Caco-2 (cell line): ENCODE data around the gene GAB2. TPM values are rescaled to one million over a fixed set of nuclear protein-coding genes. Genes with fewer than 3 reads are reported as not detected.

Experiments used
- BruUV-seq: library from RNA; stranded (reverse); fragments of 400-500 nt; replicated peaks from 2 replicates; lab custom pipeline; 2021; lab: Mats Ljungman, UMichigan
- CTCF ChIA-PET: fragments of 300-600 bp; sonication (Branson Sonifier 250); formaldehyde crosslinking; loops from one replicate; lab custom pipeline; 2022; ENCODE audit warnings: antibody characterized with exemption; lab: Charles Lee
- POLR2A ChIA-PET: fragments of 300-600 bp; sonication (Branson Sonifier 250); formaldehyde crosslinking; loops from one replicate; lab custom pipeline; 2022; ENCODE audit warnings: antibody characterized with exemption; lab: Charles Lee
- DNase-seq, 2 experiments: peaks; one replicate each; pipeline versions ENCODE4 v3.0.0 to v3.0.0-alpha.2; 2020 to 2022
- H3K27me3 ChIP-seq: replicated peaks from 2 replicates; pipeline ENCODE4 v1.6.0; 2011; ENCODE audit warnings: low read length; ENCODE audit not compliant: control insufficient read depth, insufficient read depth
- H3K36me3 ChIP-seq: 2 replicates; pipeline ENCODE4 v1.5.1; 2011; ENCODE audit warnings: low read length; ENCODE audit not compliant: control insufficient read depth, insufficient read depth
- H3K4me1 ChIP-seq: fragments of 250-450 bp; sonication (Bioruptor Pico); 2 replicates; pipeline ENCODE4 v1.5.1; 2020; ENCODE audit warnings: mild to moderate bottlenecking
- H3K4me3 ChIP-seq: 2 replicates; pipeline ENCODE4 v1.5.1; 2011; ENCODE audit warnings: low read depth, mild to moderate bottlenecking, control low read depth, low read length
- H3K9me3 ChIP-seq: fragments of 250-450 bp; sonication (Bioruptor Pico); 2 replicates; pipeline ENCODE4 v1.5.1; 2020; ENCODE audit warnings: mild to moderate bottlenecking, moderate library complexity
- H3K27ac Mint-ChIP-seq: one replicate; pipeline ENCODE4 v1.8.0; 2022; ENCODE audit warnings: mixed read lengths; ENCODE audit not compliant: unreplicated experiment
- H3K27me3 Mint-ChIP-seq: one replicate; pipeline ENCODE4 v1.8.0; 2022; ENCODE audit warnings: mixed read lengths; ENCODE audit not compliant: insufficient read depth, unreplicated experiment
- H3K36me3 Mint-ChIP-seq: one replicate; pipeline ENCODE4 v1.8.0; 2022; ENCODE audit warnings: mild to moderate bottlenecking, mixed read lengths; ENCODE audit not compliant: insufficient read depth, unreplicated experiment
- H3K4me1 Mint-ChIP-seq: one replicate; pipeline ENCODE4 v1.8.0; 2022; ENCODE audit warnings: low read depth, mixed read lengths; ENCODE audit not compliant: unreplicated experiment
- H3K4me3 Mint-ChIP-seq: one replicate; pipeline ENCODE4 v1.8.0; 2022; ENCODE audit warnings: mild to moderate bottlenecking, moderate library complexity, mixed read lengths; ENCODE audit not compliant: unreplicated experiment
- H3K9me3 Mint-ChIP-seq: one replicate; pipeline ENCODE4 v1.8.0; 2022; ENCODE audit warnings: mixed read lengths; ENCODE audit not compliant: unreplicated experiment
- CTCF ChIP-seq, 2 experiments: fragments of 200-600 bp in 1 of 2; IDR thresholded peaks; 1 replicate in 1 of 2; 2 replicates in 1 of 2; pipeline versions ENCODE4 v1.5.1 to v1.8.0; 2011 to 2022; ENCODE audit warnings: antibody characterized with exemption in 1 of 2, control low read depth in 1 of 2, inconsistent platforms in 1 of 2, low read depth in 1 of 2, low read length in 1 of 2, mild to moderate bottlenecking in 1 of 2, moderate library complexity in 1 of 2; ENCODE audit not compliant: insufficient read depth in 1 of 2, severe bottlenecking in 1 of 2, unreplicated experiment in 1 of 2
- intact Hi-C: fragments of 100-400 bp; cut with micrococcal nuclease; formaldehyde crosslinking; loops from one replicate; pipeline ENCODE4 v1.10.0; 2022; ENCODE audit not compliant: unreplicated experiment
- total RNA-seq: library from RNA; stranded (reverse); gene quantifications from 2 replicates; pipeline ENCODE4 v1.2.3, GENCODE V29; 2022

GAB2 gene
- total RNA-seq, 1 experiment from 2014 or later, result 67.3 TPM

DNA sequence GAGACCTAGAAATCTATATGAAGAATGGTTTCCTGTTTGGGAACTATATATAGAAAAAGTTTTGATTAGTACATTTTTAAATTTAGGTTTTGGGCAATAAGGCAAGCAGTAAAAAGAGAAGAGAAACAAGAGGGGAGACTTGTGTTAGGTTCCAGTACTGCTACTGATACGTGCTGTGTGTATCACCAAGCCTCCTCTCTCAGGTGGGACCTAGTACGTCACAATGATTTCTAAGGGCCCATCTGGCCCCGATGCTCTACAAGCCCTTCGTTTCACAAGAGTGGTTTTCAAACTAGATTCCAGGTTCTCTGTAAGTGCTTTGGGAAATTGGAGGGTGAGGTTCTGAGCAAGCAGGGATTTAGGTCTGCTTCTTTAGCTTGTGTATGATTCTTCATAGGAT lies 189.7 kb downstream of the GAB2 start:
- Histone ChIP-seq H3K4me1 (no peaks in the 10 kb centered on the region), H3K27me3 (no peaks in the 10 kb centered on the region), H3K4me3 (no peak overlapping the region), H3K36me3 (peaks cover 1% of the 10 kb centered on the region; the same call in 1 of the 2 replicates), H3K9me3 (no peaks in the 10 kb centered on the region)
- Mint-ChIP-seq H3K4me3 (no peak overlapping the region), H3K27me3 (no peaks in the 10 kb centered on the region), H3K36me3 (peaks cover 38% of the 10 kb centered on the region), H3K4me1 (no peaks in the 10 kb centered on the region), H3K27ac (no peak overlapping the region), H3K9me3 (no peaks in the 10 kb centered on the region)
- DNase-seq, result no peak
- ChIA-PET CTCF (interaction anchor here (0.6 to 1.9 kb wide), 23 partner anchors 8 to 347 kb away, joined by 3 to 83 read pairs (median 4); partner anchors contain the start of genes GAB2, KCTD21 and NARS2), POLR2A (interaction anchor here (0.6 to 1.2 kb wide), 3 partner anchors 190 to 337 kb away, joined by 3 read pairs; no protein-coding TSS in a partner anchor)
- intact Hi-C loops, result loop anchor here (1.0 to 2.0 kb wide), 4 partner anchors 137 to 336 kb away; no protein-coding TSS in a partner anchor
- BruUV-seq, result no TSS peak
- no peak for TF ChIP-seq CTCF (IDR thresholded peaks at IDR 0.05; ENCODE audit: insufficient read depth in 1 of 2, low read depth in 1 of 2, low read length in 1 of 2, severe bottlenecking in 1 of 2, unreplicated experiment in 1 of 2)

DNA sequence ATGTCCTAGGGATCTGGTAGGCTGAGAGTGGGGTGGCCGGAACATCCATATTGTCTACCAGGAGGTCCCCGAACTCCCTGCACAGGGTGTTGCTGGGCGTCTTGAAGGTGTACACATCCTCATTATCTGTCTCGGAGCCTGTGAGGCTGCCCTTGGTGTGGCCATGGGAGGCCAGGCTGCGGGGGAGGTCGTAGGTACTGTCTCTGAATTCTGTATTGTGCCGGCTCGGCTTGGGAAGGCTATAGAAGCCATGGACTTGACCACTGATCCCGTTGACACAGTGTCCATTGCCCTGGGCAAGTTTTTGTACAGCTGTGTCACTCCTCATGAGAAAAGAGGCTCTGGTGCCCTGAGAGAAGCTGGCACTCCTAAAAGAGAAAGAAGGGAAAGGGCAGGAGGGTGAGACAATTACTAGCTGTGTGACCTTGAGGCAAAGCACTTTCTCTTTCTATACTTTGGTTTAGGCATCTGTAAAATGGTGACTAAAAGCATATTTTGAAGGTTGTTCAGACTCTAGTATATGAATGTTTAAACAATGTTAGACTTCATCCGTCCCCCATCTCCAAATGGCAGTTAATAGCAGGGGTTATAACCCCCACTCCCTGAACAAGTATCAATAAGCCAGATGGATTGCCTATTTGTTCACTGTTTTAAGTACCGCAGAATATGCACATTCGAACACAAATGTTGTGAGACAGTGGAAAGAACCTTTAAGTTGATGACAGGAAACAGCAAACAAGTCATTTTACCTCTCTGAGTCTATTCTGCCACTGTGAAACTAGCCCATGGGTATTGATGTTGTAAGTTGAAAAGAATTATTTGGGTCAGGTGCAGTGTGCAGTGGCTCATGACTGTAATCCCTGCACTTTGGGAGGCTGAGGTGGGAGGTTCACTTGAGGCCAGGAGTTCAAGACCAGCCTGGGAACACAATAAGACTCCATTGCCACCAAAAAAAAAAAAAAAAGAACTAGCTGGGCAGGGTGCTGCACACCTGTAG lies 190.6 kb downstream of the GAB2 start:
- H3K4me3 ChIP-seq, result no peak overlapping the region
- no peaks in the 10 kb centered on the region for H3K27me3 ChIP-seq
- no peaks in the 10 kb centered on the region for H3K9me3 ChIP-seq
- TF ChIP-seq CTCF (IDR thresholded peaks at IDR 0.05; ENCODE audit: insufficient read depth in 1 of 2, low read depth in 1 of 2, low read length in 1 of 2, severe bottlenecking in 1 of 2, unreplicated experiment in 1 of 2), result no peak
- peaks cover 42% of the 10 kb centered on the region for H3K36me3 Mint-ChIP-seq
- BruUV-seq, result no TSS peak
- ChIA-PET POLR2A (no interaction called here), CTCF (interaction anchor here (0.6 to 1.9 kb wide), 5 partner anchors 143 to 338 kb away, joined by 3 to 83 read pairs (median 8); no protein-coding TSS in a partner anchor)
- no peak overlapping the region for H3K4me3 Mint-ChIP-seq
- H3K4me1 ChIP-seq, result no peaks in the 10 kb centered on the region
- no peaks in the 10 kb centered on the region for H3K4me1 Mint-ChIP-seq
- H3K27ac Mint-ChIP-seq, result no peak overlapping the region
- H3K9me3 Mint-ChIP-seq, result no peaks in the 10 kb centered on the region
- peaks cover 3% of the 10 kb centered on the region; the same call in 1 of the 2 replicates for H3K36me3 ChIP-seq
- H3K27me3 Mint-ChIP-seq, result no peaks in the 10 kb centered on the region
- DNase-seq, result no peak
- intact Hi-C loops, result no loop called here

DNA sequence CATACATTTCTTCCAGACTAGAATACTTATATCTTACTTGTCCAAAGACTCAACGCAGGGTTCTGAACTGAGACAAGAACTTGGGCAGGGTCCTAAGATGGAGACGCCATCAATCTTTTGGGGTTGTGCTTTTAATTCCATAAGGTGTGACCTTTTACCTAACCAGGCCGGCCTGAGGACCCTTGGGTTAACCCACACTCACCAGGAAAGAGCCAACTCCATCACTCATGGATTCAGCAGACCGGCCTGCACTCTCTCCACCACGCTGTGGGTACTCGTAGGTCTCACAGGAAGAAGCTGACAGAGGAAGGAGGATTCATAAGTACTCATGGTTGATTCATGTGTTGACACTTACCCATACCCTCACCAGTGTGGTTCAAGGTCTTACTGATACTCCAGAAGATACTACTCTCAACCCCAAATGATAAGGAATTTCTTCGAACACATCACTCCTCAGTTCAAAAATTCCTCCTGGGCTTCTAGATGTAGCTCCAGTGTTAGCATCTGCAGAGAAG lies 192.7 kb downstream of the GAB2 start:
- CTCF ChIA-PET, result interaction anchor here (1.8 kb wide), 1 partner anchor 340 kb away, joined by 8 read pairs; no protein-coding TSS in a partner anchor
- H3K27me3 ChIP-seq, result no peaks in the 10 kb centered on the region
- no peaks in the 10 kb centered on the region for H3K4me1 ChIP-seq
- intact Hi-C loops, result no loop called here
- no peak for DNase-seq
- peaks cover 62% of the 10 kb centered on the region for H3K36me3 Mint-ChIP-seq
- H3K4me3 ChIP-seq, result no peak overlapping the region
- BruUV-seq, result no TSS peak
- H3K9me3 Mint-ChIP-seq, result no peaks in the 10 kb centered on the region
- no peak for TF ChIP-seq CTCF (IDR thresholded peaks at IDR 0.05; ENCODE audit: insufficient read depth in 1 of 2, low read depth in 1 of 2, low read length in 1 of 2, severe bottlenecking in 1 of 2, unreplicated experiment in 1 of 2)
- H3K9me3 ChIP-seq, result no peaks in the 10 kb centered on the region
- H3K27ac Mint-ChIP-seq, result no peak overlapping the region
- POLR2A ChIA-PET, result no interaction called here
- no peak overlapping the region for H3K4me3 Mint-ChIP-seq
- peaks cover 3% of the 10 kb centered on the region; the same call in 1 of the 2 replicates for H3K36me3 ChIP-seq
- no peaks in the 10 kb centered on the region for H3K4me1 Mint-ChIP-seq
- H3K27me3 Mint-ChIP-seq, result no peaks in the 10 kb centered on the region
